IPS DF 19.7 (cell line): ENCODE measurements around the gene DNAJC22.
"Not testable (repeated sequence)": the region's sequence is repeated elsewhere in the genome, so short reads cannot be mapped to it uniquely, and the experiment has no call there.

Experiments used
- DNase-seq: peaks from one replicate; pipeline ENCODE4 v3.0.0-alpha.2; 2013; ENCODE audit warnings: low read depth, low spot score

The DNAJC22 gene

DNA sequence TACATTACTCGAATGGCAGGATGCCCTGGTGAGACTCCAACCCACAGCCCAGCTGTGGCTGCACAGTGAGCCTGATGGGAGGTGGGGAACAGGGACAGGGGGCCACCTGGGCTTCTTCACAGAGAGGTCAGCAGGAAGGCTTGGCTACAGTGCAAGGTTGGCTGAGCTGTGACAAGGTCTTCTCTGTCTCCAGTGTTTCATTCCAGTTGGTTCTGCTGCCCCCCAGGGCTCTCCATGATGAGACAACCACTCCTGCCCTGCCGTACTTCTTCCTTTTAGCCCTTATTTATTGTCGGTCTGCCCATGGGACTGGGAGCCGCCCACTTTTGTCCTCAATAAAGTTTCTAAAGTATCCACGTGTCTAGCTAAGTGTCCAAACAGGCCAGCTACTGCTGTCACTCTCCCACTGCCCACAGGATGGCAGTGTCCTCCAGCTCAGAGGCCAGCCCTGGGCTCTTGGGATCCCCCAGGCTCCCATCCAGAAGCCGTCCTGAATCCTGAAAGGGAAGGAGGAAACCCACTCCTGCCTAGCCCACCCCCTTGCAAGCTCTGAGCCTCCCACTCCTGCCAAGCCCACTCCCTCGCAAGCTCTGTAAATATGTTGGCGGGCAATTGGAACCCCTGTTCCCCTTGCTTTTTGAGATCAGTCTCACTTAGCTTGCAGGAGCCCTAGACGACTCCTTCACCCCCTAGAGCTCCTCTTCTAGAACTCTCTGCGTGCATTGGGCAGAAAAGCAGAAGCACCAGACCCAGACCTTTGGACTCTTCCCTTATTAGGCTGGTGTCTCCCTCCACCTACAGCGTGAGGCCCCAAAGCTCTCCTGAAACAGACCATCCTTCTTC, 15.1 kb upstream of the DNAJC22 start:
- no peak for DNase-seq

DNA sequence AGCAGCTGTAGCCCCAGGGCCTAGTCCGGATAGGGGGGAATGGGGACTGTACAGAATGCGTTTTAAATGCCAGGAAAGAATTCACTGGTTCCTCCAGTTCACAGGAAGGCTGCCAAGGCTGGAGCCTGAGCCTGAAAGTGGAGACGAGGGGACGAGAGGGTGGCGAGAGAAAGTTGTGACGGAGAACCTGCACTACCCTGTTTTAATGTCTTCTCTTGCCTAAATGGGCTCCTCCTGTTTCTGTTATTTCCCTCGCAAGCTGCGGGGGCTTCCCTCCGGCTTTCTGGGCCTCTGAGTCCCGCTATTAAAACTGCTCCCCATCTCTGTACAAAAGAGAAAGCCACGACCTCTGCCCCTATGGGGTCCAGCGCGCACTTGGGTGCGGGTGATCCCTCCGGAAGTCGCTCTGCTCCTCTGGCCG, 14.2 kb upstream of the DNAJC22 start:
- DNase-seq, result no peak

DNA sequence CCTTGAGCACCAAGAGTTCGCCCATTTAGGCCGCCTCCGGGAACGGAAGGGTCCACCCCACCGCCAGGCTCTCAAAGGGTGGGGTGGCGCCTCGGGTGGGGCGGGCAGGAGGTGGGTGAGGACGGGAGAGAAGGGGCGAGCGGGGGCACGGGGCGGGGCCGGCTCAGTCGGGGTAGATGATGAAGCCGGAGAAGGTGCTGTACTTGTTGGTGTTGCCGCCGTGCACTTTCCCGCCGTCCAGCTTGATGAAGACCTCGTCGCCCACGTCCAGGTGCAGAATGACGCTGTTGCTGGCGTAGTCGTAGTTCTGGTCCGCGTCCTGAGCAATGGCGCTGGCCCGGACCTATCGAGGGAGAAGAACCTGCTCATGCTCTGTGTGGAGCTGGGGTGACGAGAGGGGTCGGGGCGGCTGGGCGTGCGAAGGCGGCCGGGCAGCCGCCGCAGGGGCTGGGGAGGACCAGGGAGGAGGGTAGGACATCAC, 13.8 kb upstream of the DNAJC22 start:
- DNase-seq, result no peak

DNA sequence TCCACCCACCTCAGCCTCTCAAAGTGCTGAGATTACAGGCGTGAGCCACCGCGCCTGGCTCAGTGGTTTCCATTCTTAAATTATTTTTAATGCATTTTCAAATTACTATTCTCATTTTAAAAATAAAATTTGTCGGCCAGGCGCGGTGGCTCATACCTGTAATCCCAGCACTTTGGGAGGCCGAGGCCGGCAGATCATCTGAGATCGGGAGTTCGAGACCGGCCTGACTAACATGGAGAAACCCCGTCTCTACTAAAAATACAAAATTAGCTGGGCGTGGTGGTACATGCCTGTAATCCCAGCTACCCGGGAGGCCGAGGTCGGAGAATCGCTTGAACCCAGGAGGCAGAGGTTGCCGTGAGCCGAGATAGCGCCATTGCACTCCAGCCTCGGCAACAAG, 12.9 kb upstream of the DNAJC22 start:
- DNase-seq, result not testable (repeated sequence)

DNA sequence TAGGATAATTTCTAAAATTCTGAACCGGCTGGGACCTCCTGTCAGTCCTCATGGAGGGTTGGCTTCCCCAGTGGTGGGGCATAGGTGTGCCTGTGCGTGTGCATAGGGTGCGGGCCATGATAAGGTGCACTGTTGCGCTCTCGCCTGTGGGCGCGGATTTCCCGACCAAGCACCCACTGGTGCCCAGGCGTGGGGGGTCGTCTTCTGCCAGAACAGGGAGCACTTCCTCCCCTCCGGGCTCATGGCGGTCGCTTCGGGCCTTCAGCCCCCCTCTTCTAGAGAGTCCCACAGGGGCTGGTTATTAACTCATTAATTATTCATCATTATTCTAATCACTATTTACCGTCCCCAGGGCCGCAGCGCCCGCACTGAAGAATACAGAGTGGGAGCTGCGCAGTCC, 12.5 kb upstream of the DNAJC22 start:
- no peak for DNase-seq

DNA sequence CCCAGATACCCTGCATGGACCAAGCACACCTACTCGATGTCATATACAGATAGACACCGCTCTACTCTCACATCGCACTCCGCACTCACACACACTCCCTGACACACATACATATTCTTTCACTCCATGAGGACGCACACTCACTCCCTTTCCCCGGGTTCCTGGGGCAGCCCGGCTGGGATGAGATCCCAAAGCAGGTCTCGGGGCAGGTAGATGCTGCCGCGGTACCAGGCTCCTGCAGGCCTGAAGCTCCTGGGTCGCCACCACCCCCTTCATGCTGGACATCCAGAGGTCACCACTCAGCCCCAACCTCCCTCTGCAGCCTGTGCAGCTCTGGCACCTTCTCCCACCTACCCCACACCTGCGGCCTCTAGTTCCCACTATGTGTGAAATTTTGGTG, 12.0 kb upstream of the DNAJC22 start:
- no peak for DNase-seq

DNA sequence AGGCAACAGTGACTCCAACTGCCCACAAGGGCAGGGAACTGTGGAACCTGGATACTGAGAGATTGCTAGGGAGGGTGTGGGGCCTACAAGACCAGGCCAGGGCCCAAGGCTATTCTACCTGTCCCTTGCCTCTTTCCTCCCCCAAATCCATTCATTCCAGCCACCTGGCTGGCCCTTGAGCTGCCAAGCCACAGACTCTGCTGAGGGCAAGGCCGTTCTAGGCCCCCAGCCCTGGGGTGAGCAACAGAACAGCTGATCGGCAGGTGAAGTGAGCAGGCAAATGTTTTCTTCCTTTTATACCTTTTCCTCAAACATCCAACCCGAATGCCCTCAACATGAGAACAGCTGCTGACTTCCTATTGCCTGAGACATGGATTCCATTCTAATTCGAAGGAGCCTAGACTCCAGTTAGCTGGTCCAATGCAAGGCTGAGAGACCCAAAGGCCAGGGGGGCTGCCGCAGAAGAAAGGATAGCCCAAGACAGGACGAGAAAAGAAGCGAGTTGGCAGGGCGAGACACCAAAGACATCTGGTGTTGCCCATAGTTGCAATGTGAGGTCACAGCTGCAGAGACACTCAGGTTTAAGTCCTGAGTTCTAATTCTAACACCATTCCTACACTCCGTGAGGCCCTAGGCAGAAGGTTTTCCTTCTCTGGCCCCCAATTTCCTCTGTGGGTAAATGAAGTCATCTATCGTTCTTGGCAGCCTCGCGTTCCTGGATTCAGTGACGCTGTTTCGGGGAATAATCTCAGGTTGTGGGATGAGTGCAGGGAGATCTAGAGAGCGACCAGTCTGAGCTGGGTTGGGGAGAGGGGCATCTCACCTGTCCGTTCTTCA, 11.4 kb upstream of the DNAJC22 start:
- no peak for DNase-seq

DNA sequence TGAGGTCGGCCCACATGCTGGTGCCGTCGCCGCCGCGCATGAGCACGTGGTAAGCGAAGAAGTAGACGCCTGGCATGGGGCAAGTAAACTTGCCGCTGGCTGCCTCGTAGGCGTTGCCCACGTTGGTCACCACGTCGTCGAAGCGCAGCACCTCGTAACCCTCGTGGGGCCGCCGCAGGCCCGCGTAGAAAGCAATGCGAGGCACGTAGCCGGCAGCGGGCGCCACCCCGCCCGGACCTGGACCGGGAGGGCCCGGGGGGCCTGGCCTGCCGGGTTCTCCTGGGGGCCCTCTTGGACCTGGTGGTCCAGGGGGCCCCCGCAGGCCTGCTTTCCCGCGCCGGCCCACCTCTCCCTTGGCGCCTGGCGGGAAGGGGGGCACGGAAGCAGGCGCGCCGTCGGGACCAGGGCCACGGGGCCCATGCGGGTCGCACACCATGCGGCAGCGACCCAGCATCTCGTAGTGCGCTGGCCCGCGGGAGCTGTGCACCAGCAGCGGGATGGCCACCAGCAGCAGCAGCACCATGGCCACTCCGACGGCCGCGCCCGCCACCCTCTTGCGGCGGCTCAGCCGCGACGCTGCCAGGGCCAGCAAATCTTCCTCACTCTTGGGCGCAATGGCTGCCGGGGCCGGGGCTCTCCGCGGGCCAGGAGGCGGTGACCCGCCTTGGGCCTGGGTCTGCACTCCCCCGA, 10.6 kb upstream of the DNAJC22 start:
- no peak for DNase-seq

DNA sequence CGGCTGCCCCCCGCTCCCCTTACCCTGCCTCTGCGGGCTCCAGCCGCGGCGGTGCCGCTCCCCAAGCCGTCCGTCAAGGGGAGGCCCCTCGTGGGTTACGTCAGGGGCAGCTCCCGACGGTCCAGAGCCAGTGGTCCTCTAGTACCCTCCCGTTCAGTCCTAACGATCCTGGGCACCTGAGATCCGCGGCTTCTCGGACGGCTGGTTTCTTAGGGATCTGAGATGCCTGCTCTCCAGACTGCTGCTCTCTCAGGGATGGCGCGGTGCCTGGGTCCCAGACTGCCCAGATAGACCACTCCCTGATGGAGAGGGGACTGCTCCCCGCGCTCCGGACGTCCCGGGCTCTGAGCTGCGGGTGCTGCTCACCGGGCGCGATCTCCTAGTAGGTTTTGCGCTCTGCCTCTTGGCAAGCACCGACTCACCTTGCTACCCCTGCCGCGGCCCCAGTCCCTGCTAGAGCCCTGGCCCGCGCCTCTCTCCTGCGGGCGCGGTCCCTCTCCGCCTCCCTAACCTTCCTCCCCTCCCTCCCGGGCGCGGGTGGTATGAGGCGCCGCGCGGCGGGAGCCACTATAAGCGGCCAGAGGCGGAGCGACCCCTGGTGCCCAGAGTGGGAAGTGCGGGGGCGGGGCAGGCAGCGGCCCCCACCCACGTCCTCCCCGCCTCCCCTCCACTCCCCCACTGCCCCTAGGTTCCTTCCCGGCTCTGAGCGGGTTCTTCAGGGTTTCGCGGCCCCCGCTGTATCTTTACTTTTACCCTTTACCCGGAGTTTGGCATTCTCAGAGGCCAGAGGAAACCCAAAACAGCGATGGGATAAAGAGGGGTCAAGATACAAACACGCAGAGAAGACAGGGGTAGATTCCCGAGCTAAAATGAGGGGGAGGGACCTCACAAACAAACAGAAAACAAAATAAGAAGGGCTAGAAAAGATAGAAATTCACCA, 9.8 kb upstream of the DNAJC22 start, which contains the start of gene C1QL4:
Gene C1QL4, minus strand, starts transcription at position 544 of the 940 bp plus-strand sequence. CDS start 711 bp downstream, outside the sequence.
- no peak for DNase-seq

DNA sequence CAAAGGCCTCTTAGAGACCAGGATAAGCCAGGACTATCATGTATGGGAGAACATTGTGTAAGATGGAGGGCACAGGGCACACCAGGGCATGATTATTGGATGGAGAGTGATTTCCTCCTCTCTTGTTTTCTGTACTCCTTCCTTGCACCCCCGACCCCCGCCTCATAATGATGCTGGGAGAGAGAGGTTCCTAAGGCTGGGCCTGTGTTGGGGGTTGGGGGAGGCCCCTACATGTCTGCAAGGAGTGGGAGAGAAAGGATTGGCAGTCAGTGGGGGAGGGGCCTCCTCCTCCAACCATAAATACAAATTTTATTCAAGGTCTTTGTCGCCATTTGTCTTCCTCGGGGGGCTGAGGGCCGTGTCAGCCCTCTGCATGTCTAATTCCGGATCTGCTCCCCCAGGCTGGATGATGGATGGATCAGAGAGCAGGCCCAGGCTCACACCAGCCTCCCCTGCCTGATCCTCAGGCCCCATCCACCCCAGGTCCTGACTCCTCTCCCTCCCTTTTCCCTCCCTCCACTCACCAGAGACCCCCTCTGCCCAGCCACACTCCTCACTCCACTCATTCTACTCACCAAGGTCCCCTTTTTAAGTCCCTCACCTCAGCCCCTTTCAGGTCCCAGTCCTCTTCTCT, 7.7 kb upstream of the DNAJC22 start:
- no peak for DNase-seq

DNA sequence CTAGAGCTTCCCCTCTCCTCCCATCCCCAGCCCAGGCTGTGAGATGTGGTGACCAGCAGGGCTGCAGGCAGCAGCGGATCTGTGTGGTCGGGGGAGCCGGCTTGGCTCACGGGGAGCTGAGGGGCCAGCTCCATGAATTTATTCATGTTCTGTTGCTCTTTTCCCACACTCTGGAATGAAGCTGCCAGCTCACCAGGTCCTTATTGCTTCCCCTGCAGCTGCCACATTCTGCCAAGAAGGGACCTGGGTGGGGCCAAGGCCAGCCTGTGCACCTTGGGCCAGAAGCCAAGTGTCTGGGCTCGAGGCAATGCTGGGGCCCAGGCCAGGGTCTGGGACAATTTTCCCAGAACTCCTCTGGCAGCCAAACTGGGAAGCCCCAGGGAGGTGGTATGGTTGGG, 7.2 kb upstream of the DNAJC22 start:
- no peak for DNase-seq

DNA sequence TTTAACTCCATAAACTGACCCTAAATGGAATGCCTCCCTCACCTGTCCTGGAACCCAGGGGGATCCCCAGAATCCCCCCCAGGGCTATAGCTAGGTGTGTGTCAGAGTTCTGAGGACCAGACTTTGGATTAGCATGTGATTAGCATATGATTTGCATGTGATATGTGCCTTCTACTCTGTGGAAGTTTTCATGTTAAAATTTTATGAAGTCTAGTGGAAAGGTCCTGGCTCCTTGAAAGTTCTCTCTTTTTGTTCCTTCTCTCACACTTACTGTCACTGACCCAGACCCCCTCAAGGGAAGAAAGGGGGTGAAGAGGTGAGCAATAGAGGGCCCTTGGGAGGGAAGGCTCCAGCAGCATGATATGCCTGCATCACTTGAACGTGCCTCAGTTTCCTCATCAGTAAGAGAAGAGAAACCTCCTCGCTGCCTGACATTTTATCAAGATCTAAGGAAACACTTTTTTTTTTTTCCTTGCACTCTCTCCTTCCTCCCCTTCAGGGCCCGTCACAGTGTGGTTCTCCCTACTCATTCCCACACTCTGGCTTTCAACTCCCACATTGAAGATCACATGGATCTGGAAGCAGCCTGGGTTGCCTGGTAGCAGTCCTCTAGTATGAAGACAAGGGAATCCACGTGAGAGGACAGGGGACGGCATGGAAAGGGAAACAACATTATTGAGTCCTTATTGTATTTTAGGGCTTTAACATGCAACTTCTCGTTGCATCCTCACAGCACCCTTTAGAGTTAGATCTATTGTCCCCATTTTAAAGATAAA, 6.4 kb upstream of the DNAJC22 start:
- no peak for DNase-seq

DNA sequence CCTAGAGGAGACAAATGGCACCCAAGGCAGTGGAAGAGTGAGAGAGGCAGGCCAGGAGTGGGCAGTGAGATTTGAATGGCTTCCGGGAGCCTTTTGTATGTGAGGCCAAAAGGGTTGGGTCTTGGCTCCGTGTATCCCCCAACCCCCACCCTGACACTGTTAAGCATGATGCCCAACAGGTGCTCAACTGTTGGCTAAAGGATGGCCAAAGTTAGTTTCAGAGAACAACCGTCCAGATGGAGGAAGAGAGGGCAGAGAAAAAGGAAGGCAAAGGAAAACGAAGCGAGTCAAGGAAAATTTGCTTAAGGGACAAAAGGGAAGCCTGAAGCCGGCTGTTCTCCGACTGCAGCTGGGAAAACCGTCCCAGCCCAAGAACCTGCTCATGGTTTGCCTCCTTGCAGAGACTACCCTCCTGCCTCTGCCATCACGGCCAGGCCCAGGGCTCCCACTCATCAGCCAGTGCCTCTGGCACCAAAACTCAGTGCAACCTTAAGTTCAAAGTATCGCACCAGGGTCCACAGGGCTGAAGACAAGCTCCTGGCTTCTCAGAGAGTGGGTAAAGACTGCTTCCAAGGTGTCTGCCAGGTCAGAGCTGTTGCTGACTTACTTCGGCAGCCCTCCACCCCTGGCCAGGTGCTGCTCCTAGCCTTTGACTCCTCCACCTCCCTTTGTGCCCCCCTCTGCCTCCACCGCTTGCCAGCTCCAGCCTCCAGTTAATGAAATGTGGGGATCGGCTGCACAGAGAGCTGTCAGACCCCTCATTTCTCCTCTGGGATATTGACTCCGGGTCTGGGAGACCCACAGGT, 5.5 kb upstream of the DNAJC22 start:
- no peak for DNase-seq

DNA sequence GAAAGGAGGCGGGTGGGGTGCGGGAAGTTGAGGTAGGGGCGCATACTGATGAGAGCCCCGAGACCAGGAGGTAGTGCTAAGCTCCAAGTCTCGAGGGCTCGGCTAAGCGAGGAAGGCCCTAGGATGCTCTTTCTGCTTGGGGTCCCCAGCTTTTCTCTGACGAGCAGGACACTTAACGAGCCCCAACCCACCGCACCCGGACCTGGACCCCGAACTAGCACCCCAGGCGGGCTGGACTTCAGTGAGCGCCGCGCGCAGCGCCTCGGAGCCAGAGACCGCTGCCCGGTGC, 5.0 kb upstream of the DNAJC22 start:
- DNase-seq, result no peak

DNA sequence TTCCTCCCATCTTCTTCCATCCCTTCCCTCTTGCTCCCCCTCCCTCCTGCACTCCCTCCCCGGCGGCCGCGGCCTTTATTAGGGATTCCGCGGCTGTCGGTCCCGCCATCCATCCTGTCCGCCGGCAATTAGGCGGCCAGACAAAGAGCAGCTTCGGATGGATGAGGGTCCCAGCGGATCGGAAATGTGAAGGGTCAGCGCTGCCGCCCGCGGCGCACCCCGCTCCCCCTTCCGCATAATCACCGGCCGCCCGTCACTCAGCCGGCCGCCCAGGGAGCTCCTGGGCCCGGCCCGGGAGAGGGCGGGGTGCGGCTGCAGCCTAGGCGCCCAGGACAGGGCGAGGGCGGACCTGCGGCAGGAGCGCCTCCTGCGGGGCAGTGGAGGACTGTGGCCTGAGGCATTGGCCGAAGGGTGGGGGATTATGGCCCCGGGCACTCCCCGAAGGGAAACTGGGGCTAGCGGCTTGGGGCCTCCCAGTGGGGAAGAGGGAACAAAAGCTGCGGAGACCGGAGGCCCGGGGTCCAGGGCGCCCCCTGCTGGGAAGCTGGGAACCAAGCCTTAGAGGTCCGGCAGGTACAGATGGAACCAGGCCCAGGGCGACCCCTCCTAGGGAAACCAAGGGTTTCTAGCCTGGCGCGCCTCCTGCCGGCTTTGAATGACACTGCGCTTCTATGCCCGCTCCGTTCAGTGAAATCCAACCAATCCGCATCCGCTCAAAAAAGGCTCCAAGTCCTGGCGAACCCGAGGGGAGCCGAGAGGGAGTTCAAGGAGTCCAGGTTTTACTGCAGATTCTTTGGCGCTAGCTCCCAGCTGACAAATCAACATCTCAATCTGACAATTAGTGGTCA, 4.4 kb upstream of the DNAJC22 start:
- DNase-seq, result peak; percentile 84

DNA sequence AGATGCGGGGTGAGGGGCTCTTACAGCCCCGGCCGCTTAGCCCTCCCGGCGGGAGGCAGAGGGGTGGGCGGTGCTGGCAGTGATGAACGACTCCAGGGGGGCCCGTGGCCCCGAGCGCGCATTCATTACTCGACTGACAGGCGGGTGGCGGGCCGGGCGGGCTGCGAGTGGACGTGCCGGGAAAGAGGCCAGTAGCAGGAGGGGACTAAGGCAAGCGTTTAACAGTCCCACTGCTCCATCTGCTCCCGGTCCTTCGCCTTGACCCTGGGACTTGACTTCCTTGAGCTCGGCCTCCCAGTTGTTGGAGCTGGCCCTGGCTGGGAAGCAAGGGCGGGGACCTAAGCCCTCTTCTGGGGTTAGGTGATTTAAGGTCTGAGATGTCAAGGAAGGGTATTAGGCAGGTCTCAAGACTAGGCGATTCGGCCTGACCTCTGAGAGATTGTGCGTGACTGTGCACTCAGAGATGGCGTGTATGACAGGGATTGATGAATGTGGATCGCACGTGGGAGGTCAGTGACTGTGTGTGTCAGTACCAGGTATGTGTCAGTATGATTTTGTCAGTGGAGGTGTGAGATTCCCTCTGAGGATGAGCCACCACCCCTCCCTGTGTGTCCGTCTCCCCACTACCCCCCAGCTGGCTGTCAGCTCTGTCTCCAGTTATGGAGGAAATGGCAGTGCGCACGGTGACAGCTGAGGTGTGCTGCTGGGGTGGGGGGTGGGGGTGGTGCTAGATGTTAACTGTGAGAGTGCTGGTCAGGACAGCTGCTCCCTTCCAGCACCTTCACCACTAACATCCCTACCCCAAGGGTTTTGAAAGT, 3.6 kb upstream of the DNAJC22 start:
- no peak for DNase-seq

DNA sequence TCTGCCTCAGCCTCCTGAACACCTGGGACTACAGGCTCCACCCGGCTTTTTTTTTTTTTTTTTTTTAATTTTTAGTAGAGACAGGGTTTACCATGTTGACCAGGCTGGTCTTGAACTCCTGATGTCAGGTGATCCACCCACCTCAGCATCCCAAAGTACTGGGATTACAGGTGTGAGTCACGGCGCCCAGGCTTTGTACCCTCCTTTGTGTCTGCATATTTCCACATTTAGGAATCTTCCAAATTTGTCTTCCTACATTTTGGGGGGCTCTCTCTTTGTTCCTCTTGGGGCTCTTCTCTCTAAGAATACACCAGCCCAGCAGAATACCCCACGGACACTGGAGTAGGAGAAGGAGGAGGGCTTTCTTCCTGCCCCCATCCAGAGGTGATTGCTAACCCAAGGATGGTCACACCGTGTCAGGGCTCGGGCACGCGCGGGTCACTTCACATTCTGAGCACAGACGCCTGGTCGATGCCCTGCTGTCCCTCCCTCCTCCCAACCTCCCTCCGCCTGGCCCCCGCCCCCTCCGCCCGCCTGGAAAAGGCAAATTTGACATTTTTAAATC, 2.1 kb upstream of the DNAJC22 start:
- DNase-seq, result no peak
